NCI-H1930 (cell line): Measurements from ENCODE around the gene NCEH1.
"Not testable (repeated sequence)": the region's sequence is repeated elsewhere in the genome, so short reads cannot be mapped to it uniquely, and the experiment has no call there.

Experiments
- DNase-seq, 2 experiments: peaks; one replicate each; lab custom pipeline; 2025; lab: John Stamatoyannopoulos, UW

The NCEH1 gene, protein sequence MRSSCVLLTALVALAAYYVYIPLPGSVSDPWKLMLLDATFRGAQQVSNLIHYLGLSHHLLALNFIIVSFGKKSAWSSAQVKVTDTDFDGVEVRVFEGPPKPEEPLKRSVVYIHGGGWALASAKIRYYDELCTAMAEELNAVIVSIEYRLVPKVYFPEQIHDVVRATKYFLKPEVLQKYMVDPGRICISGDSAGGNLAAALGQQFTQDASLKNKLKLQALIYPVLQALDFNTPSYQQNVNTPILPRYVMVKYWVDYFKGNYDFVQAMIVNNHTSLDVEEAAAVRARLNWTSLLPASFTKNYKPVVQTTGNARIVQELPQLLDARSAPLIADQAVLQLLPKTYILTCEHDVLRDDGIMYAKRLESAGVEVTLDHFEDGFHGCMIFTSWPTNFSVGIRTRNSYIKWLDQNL

DNA sequence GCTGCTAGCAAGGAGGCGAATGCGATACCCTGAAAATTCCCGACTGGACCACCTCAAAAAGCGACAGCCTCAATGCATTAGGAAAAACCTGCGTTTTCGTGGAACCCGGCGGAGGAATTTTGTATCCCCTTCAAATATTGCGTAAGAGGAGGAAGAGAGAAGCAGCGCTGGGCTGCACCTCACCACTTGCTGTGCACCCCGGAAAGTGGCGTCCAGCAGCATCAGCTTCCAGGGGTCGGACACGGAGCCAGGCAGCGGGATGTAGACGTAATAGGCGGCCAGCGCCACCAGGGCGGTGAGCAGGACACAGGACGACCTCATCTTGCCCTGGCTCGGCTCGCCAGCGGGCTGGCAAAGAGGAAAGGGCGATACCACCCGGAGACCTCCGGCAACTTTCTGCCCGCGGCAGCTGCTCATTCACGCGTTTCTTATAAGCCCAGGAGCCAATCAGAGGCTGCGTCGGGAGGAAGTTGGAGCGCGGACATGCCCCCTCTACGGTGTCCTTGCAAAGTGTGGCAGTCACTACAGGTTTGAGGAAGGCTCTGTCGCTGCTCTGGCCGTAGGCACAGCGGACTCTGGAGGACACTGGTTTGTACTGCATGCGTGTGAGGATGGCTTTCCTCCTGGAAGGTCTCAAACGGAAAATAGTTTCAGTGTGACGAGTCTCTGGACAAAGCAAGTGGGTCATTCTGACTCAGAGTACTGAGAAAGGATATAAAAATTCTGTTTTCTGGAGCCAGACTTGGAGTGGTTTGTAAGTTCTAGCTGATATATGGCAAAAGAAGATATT, at the start of gene NCEH1:
NCEH1 (minus strand) TSS at position 404 of the 790 bp plus-strand sequence; CDS start at position 321, 83 bp downstream.
- peak; percentile 76 to 78 for DNase-seq

DNA sequence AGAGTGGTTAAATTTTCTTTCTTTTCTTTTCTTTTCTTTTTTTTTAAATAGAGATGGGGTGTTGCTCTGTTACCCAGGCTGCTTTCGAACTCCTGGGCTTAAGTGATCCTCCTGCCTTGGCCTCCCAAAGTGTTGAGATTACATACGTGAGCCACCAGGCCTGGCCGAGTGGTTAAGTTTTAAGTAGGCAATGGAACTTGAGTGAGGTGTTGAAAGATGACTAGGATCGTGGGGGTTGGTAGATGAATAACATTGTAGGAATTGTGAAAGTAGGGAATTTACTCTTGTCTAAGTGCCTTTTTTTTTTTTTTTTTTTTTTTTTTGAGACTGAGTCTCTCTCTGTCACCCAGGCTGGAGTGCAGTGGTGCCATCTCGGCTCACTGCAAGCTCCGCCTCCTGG, 49.5 kb upstream of the NCEH1 start:
- DNase-seq, result not testable (repeated sequence)

DNA sequence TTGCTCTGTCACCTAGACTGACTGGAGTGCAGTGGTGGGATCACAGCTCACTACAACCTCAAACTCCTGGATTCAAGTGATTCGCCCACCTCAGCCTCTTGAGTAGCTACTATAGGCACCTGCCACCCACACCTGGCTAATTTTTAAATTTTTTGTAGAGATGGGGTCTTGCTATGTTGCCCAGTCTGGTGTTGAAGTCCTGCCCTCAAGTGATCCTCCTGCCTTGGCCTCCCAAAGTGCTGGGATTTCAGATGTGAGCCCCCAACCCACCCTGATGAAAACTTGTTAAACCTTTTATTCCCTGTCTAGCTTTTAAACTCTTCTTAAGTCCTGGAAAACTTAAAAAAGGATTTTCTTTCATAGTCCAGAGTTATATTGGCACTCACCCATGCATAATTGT, 42.3 kb upstream of the NCEH1 start:
- no peak for DNase-seq

GRCh38 chr3:172752651-172753050, 41.8 kb upstream of the NCEH1 start:
- DNase-seq, result no peak

GRCh38 chr3:172751175-172751704, 40.4 kb upstream of the NCEH1 start:
- no peak for DNase-seq

DNA sequence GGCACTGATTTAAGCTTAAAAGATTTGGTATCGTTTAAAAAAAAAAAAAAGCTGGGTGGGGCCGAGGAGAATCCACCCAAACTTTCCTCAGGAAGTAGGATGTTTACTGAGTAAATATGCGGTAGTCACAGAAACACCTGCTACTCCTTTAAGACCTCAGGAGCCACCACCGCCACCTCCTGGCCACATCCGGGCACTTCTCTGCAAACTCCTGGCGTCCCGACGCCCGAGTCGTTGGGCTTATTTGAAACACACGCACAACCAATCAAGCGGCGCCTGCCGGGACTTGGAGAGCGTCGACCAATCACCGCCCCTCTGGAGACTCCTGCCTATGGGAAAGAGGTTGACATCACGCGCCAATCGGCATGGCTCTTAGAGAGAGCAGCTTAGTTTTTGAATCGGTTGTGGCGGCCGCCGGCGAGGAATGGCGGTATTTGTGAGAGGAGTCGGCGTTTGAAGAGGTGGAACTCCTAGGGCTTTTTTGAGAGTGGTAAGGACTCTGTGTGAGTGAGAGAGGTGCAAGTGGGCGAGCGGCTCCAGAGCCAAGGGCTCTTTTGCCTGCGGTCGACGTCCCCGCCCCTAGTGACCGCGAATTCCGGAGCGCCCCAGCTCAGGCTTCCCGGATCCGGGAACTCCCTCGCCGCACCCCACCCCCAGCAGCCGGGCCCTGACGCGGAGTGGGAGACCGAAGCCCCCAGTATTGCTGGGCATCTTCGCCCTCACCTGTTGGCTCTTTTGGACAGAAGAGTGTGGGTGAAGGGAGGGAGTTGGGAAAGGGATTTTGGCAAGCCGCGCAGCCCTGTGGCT, 39.7 kb upstream of the NCEH1 start, which contains the start of gene ECT2:
ECT2 (plus strand) TSS at position 359 of the 807 bp plus-strand sequence. CDS start 3,805 bp downstream, outside the sequence.
- DNase-seq, result peak; percentile 97 to 98

DNA sequence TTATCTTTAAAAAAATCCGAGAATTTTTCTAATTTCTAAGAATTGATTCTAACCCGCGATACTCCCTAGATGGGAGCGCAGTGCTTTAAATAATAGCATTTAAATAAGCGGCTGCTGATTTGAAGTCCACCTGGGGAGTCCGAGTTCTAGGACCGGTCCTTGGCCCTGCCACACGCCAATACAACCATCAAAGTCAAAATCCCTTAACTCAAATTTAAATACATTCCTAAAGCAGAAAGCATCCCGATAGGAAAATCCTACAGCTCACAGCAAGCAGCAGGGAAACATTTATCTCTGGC, 39.2 kb upstream of the NCEH1 start:
- no peak for DNase-seq

GRCh38 chr3:172749230-172749965, 38.5 kb upstream of the NCEH1 start:
- DNase-seq, result peak; percentile 79 to 89

- no peak for DNase-seq
These were observed 35.6 kb upstream of the NCEH1 start for GRCh38 chr3:172746475-172746874.

DNA sequence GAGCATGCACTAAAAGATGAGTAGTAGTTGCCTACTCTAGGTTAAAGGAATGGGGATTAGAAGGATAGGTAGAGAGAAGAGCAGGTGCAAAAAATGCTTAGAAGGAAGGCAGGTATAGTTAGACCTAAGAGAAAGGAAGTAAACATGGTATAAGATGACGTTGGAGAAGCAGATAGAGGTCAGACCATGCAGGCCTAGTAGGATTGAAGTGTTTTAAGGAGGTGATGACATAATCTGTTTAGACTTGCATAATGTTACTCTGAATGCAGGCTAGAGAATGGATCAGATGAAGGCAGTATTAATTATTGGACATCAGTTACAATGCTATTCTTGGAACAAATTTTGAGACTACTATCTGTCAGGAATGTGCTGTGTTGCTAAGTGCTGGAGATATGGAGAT, 28.6 kb upstream of the NCEH1 start:
- no peak for DNase-seq

DNA sequence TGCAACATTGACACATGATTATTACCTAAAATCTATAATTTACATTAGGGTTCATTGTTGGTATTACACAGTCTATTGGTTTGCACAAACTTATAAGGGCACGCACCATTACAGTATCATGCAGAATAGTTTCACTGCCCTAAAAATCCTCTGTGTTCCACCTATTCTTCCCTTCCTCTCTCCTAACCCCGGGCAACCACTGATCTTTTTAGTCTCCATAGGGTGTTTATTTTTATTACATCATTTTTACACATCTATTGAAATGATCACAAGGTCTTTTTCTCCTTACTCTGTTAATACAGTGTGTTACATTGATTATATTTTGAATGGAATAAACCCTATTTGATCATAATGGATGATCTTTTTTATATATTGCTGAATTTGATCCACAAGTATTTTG, 24.1 kb upstream of the NCEH1 start:
- no peak for DNase-seq

- no peak for DNase-seq
These were observed 15.5 kb upstream of the NCEH1 start for GRCh38 chr3:172726380-172726779.

DNA sequence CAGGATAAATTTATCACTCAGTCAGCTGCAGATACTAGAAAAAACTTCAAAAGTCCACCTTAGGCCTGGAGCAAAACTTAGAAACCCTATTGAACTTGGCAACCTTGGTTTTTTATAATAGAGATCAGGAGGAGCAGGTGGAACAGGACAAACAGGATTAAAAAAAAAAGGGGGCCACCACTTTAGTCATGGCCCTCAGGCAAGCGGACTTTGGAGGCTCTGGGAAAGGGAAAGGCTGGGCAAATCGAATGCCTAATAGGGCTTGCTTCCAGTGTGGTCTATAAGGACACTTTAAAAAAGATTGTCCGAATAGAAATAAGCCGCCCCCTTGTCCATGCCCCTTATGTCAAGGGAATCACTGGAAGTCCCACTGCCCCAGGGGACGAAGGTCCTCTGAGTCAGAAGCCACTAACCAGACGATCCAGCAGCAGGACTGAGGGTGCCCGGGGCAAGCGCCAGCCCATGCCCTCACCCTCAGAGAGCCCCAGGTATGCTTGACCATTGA, 11.7 kb upstream of the NCEH1 start:
- DNase-seq, result not testable (repeated sequence)

DNA sequence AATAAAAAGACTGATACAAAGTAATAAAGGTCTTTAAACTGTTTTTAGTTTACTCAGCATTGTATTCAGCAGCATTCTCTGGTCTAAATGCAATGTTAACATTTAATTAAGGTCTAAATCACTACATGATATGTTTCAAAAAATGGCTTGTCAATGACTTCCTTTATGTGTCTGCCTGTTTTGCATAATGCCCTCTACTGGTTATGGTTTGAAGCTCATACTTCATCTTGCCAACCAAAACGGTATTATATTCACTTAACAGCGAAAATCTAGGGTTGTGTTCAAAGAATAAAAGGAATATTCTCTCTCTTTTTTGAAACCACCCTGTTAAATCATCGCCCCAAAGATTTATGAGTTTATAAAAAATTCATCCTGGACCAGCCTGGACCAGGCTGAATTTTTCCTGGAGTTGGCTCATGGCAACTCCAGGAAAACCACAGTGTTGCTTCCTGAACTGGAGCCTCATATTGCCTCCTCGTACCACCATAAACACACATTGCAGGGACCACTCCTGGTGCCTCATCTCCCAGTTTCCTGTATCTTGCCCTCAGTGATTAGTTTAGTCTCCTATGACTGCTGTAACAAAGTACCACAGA, 6.7 kb upstream of the NCEH1 start:
- no peak for DNase-seq

DNA sequence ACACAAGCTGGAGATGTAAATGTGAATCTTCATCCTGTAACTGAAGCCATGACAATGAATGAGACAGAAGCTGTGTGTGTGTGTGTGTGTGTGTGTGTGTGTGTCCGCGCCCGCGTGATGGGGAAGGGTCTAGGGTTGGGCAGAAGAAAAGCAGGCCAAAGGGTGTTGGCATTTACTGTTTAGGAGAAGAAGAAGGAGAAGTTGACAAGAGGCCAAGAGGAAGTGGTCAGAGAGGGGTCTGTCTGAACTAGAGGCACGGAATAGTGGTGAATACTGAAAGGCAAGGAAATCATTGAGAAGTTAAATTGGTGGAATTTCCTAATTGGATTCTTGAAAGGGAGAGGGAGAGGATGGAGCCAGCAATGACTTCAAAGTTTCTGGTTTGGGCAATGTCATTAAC, 5.6 kb upstream of the NCEH1 start:
- DNase-seq, result no peak

DNA sequence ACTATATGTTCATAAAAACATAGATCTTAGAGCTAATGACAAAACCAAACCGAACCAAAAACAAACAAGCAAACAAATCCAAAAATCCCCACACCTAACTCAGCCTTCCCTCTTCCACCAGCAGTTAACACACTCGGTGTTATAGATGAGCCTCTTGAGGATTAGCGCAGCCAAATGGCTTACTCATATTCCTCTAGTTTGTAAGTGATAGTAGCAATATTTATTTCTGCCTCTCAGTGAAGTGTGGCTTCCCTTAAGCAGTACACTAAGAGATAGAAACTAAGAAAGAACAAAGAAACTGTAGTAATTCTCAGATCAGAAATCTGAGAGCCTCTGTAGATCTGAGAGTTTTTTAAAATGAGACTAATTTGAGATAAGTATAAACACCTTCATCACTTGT, 2.4 kb upstream of the NCEH1 start:
- DNase-seq, result no peak

DNA sequence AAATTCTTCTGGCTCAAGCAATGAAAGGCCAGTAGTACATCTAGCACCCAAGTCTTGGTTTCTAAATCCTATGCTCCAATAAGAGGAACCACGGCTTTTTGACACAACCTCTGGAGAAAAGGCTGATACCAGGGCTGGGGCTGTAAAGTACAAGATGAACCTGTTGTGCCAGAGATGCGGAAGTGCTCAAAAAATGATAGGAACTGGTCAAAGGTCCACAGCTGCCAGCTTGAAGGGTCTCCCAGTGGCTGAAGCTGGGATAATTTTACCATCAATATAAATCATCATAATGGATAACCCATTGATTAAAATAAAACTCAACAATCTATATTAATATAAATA, 558 bp upstream of the NCEH1 start:
- no peak for DNase-seq

DNA sequence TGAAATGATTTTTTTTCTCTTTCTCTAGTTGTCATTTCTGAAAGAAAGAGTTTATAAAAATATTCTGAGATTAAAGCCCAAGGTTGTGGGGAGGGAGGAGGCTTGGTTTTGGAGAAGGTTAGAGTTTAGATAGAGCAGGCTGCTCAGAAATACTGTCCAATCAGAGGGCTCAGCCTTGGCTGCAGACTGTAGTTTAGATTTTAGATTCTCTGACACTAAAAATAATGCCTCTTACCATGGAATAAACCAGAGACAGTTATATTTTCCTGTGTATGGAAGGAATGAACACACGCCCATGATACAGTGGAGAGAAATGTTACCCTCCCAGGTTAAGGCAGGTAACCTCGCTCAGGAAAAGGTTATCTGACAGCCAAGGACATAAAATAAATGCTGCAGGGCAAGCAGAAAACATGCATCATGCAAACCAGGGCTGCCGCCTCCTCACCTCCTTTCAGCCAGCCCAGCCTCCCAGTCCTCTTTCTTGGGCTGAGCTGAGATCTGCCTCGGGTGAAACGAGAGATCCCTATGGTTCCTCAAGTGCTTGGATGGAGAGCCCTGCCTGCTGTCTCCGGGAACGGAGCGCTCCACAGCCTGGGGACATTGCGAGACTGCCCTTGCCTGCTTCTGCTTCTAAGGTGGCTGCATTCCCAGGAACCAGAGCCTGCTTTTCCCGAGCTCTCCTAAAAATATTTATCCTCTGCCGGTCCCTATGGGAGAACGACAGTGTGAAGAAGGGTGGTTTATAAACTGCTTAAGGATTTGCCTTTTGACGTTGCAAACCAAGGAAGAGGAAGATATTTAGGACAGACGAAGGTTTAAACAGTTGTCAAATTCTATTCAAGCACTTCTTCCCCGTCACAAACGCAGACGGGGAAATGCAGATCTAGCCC, 848 bp downstream of the NCEH1 start:
- no peak for DNase-seq

DNA sequence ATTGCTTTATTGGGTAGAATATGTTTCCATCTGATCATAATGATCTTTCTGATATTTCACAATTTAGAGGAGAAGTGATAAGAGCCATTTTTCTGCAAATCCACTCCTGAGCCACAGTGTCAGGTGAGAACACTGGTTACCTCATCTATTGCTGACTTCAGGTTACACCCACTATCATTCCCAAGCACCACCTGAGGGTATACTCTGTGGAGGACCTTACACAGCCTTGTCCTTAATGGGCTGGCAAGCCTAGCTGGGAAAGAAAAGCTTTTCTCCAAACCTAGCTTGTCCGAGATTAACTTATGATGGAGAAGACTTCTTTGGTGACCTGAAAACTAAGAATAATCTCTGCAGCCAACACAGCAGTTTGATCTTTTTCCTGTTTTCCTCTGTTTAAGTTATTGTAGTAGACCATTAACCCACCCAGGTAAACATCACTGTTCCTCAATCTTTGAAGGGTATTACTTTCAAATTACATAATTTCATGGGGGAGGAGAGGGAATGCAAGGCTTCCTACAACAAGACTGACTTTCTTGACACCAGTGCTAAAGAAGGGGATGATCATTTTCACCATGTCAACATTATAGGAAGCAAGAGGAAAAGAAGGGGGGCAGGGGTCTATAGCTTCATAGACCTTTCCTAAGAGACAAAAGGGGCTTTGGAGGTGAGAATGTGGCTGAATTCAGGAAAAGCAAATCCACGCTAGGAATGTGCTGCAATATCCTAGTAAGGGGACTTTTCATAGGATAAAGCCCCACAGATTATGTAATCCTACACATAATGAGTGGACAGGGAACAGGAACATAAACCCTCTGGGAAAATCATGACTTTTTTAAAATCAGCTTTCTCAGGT, 1.7 kb downstream of the NCEH1 start:
- DNase-seq, result no peak
